Fibroblast of villous mesenchyme (primary cell): ENCODE data around the gene ASGR2. TPM values are rescaled to one million over a fixed set of nuclear protein-coding genes. Genes with fewer than 3 reads are reported as not detected.

Source experiments
- DNase-seq: peaks from one replicate; pipeline ENCODE4 v3.0.0-alpha.2; 2010; ENCODE audit warnings: low read depth
- H3K4me3 ChIP-seq: 2 replicates; pipeline ENCODE4 v1.5.1; 2011; ENCODE audit warnings: low read depth, mild to moderate bottlenecking, low read length
- total RNA-seq: library from RNA; depleted of rRNA; stranded (reverse); fragments of >200 nt; gene quantifications from 2 replicates; pipeline ENCODE4 v1.2.3, GENCODE V29; 2012
- TF ChIP-seq, protein P1 (sequence below): IDR thresholded peaks from 2 replicates; pipeline ENCODE4 v1.5.1; 2012; ENCODE audit warnings: low read depth, mild to moderate bottlenecking, low read length; ENCODE audit not compliant: insufficient read depth

Gene ASGR2
- total RNA-seq, 1 donor = not detected

DNA sequence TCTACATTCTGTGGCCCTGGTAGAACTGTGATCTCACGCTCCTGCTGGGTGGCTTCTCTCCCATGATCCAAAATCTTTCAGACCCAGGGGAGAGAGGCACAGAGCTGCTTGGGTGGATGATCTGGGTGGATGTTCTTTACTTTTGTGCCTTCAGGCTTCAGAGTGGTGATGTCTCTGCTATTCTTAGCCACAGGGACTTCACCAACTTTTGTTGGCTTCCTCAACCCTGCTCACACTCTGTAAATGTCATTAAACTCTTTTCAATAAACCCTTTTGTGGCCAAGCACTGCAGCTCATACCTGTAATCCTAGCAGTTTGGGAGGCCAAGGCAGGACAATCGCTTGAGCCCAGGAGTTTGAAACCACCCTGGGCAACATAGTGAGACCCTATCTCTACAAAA is 42.2 kb downstream of the ASGR2 start:
- H3K4me3 ChIP-seq = no peak overlapping the region
- TF ChIP-seq, protein P1, sequence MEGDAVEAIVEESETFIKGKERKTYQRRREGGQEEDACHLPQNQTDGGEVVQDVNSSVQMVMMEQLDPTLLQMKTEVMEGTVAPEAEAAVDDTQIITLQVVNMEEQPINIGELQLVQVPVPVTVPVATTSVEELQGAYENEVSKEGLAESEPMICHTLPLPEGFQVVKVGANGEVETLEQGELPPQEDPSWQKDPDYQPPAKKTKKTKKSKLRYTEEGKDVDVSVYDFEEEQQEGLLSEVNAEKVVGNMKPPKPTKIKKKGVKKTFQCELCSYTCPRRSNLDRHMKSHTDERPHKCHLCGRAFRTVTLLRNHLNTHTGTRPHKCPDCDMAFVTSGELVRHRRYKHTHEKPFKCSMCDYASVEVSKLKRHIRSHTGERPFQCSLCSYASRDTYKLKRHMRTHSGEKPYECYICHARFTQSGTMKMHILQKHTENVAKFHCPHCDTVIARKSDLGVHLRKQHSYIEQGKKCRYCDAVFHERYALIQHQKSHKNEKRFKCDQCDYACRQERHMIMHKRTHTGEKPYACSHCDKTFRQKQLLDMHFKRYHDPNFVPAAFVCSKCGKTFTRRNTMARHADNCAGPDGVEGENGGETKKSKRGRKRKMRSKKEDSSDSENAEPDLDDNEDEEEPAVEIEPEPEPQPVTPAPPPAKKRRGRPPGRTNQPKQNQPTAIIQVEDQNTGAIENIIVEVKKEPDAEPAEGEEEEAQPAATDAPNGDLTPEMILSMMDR = no peak
- no peak for DNase-seq

DNA sequence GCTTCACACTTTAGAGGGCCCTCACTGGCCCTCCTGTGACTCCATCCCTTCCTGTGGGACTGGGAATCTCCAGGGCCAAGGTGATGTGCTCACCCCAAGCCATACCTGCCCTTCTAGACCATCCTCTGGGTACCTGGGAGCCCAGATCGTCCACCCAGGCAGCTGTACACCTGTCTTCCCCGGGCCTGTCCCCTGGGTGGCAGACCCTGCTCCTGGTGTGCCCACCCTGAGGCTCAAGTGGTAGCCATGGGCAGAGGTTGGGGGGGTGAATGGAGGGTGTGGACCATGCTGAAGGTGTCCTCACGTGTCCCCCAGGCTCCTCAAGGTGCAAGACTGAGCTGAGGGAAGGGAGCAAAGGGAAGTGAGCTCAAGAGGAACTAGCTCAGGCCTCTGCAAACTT is 43.9 kb downstream of the ASGR2 start:
- TF ChIP-seq, protein P1 = no peak
- H3K4me3 ChIP-seq = no peak overlapping the region
- no peak for DNase-seq

DNA sequence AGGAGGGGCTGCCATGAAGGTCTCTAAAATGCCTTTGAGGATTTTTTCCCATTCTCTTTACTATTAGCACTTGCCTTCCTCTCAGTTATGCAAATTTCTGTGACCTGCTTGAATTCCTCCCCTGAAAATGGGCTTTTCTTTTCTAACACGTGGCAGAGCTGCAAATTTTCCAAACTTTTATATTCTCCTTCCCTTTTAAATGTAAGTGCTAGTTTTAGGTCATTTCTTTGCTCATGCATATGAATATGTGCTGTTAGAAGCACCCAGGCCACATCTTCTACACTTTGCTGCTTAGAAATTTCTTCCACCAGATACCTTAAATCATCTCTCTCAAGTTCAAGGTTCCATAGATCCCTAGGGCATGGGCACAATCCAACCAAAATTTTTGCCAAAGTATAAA is 46.4 kb downstream of the ASGR2 start:
- no peak for DNase-seq
- no peak overlapping the region for H3K4me3 ChIP-seq
- TF ChIP-seq, protein P1 = no peak

DNA sequence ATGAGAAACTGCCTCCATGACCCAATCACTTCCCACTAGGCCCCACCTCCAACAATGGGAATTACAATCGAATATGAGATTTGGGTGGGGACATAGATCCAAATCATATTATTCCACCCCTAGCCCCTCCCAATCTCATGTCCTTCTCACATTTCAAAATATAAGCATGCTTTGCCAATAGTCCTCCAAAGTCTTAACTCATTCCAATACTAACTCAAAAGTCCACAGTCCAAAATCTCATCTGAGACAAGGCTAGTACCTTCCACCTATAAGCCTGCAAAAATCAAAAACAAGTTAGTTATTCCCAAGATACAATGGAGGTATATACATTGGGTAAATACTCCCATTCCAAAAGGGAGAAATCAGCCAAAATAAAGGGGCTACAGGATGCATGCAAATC is 47.4 kb downstream of the ASGR2 start:
- DNase-seq = no peak
- TF ChIP-seq, protein P1 = no peak
- H3K4me3 ChIP-seq = no peak overlapping the region

DNA sequence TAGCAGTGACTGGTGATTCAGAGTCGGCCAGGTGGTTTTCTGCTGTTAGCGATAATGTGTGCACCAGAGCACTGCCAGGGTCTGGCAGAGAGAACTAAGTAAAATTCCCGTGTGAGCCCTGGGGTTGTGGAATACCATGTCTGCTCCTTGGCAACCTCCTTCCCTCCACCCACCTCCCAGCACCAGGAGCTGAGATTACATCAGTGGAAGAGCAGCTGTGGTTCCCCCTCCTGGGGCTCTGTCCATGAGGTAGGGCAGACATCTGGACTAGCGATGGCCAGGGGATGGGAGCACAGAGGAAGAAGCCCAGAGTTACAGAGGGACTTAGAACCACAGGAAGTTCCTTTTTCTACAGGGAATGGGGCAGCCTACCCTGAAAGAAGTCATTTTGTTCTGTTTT is 50.4 kb downstream of the ASGR2 start:
- DNase-seq = no peak
- TF ChIP-seq, protein P1 = no peak

DNA sequence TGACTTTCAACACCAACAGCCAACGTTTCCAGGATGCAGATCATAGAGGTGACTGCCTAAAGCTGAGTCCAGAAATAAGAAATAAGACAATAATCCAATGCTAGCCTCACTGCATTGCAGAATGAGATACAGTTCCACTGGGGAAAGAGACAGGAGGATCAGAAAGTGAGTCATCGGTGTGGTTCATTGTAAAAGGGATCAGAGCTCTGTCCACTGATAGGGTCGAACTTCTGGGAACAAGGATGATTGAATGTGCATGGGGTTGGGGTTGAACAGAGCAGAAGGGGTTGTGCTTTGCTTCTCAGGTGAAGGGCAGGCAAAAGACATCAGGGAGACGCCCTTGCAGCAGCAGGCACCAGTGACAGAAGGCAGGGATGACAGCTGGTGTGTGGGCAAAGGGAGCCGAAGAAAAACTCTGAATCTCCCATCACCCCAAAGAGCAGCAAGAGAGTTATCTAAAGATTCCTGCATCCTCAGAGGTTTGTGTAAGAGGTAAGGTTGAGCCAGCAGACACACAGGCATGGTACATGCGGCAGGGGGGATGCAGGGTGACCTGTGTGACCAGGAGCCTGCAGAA is 51.0 kb downstream of the ASGR2 start:
- TF ChIP-seq, protein P1 = no peak
- no peak for DNase-seq
- no peak overlapping the region for H3K4me3 ChIP-seq

More for the DNA sequence above, 50.4 kb downstream of the ASGR2 start:
- H3K4me3 ChIP-seq = no peak overlapping the region

DNA sequence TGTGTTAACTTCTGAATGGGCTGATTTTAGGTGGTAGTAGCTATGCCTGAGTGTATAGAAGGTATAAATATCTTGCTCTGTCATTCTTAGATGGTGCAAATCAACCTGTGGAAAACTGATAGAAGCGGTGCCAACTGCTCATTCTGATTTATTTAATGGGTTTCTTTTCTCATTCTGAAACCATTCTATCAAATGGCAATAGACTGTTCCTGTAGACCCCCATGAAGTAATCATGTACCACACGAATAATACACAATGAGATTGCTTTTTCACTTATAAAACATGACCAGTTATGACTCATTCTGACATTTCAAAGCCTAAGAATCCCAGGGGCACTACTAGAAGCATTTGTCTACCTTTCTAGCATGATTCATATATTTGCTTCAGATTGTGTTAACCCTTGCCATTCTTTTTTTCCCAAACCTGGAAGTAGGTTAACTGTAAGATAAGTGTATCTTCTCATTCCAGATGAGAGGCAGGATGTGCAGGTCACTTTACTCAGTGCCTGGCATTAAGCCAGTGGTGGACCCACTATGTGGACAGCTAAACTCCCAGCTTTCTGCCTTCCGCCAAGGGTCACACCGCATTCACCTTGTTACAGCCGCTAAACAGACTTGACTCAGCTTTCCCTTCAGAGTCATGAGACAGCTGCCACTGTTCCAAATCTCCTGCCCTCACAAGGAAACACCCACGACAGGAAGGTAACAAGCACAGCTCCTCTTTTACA is 54.3 kb downstream of the ASGR2 start:
- TF ChIP-seq, protein P1 = no peak
- H3K4me3 ChIP-seq = no peak overlapping the region
- DNase-seq = peak; percentile 20
